ENCODE results near the gene TMEM184B. TPM values are rescaled to one million over a fixed set of nuclear protein-coding genes. Genes with fewer than 3 reads are reported as not detected.

TMEM184B gene
- total and polyA plus RNA-seq, 2 of the 8 experiments (the other 6 are each of a cell fraction or from before 2014, with no cell fraction given), result 41.6 to 81.0 TPM

DNA sequence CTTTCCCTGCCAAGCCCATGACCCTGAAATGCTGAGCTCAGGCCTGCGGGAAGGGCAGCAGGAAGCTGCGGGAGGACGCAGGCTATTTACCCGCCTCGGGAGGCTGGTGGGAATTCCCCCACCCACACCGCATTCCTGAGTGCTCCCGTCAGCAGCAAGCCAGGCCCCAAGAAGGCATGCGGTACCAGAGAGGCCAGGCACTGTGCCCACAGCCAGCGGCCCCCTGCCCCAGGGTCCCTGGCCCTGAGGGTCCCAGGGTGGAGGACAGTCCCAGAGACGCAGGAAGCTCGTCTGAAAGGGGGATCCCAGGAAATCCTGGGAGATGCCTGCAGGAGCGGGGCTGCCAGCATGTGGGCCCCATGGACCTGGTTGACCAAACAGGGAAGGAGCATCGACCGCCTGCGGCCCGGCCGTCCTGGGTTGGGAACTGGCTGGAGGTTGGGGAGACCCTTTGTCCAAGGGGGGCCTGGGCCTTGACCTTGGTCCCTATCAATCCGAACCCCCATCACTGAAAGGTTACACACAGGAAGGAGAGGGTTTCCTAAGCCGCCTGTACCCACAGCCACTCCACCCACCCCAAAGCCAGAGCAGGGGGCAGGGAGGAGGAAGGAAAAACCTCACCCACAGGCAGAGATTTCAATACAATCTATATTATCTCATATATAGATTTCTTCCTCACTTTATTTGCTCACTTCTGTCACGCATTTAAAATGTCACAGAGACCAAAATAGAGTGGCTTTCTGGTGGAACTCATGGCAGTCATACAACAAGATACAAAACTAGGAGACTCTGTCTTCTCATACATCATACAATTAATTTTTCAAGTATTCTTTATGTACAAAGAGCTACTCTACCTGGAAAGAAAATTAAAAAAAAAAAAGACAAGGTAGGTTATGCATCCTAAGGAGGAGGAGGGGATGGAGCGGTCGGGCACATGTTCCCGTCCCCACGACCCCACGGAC, 53.9 kb downstream of the TMEM184B start (continued):
- TF ChIP-seq BCL11A (IDR thresholded peaks at IDR 0.05; ENCODE audit: low read depth in 2 of 2, low read length in 2 of 2), result no peak
- TF ChIP-seq TAF1 (IDR thresholded peaks at IDR 0.05; ENCODE audit: low read depth, low read length), result peak; percentile 64; the same call in 1 of the 2 replicates
- TF ChIP-seq RNF2 (IDR thresholded peaks at IDR 0.05; ENCODE audit: borderline replicate concordance, low read depth, low read length, missing control alignments, poor library complexity, severe bottlenecking), result no peak
- no peak for TF ChIP-seq RFX5 (IDR thresholded peaks at IDR 0.05; ENCODE audit: borderline replicate concordance, low read depth, low read length)
- no peak for TF ChIP-seq BRCA1 (IDR thresholded peaks at IDR 0.05; ENCODE audit: low read depth, low read length)
- no peak for TF ChIP-seq ZNF274 (IDR thresholded peaks at IDR 0.05; ENCODE audit: borderline replicate concordance, extremely low read depth, low read length)
- TF ChIP-seq CTBP2 (IDR thresholded peaks at IDR 0.05; ENCODE audit: borderline replicate concordance, insufficient read depth, insufficient read length, low read length), result no peak
- peak; percentile 25; the same call in 1 of the 2 replicates for TF ChIP-seq KDM1A (IDR thresholded peaks at IDR 0.05; ENCODE audit: borderline replicate concordance, low read length)
- no peak for TF ChIP-seq SIX5 (IDR thresholded peaks at IDR 0.05; ENCODE audit: low read depth, low read length)
- no peak for TF ChIP-seq RXRA (IDR thresholded peaks at IDR 0.05; ENCODE audit: insufficient read depth, low read depth, low read length)
- TF ChIP-seq MAX (IDR thresholded peaks at IDR 0.05), result peak; percentile 83
- TF ChIP-seq CHD2 (IDR thresholded peaks at IDR 0.05; ENCODE audit: low read length), result no peak
- no peak for TF ChIP-seq CHD1 (IDR thresholded peaks at IDR 0.05; ENCODE audit: low read depth, low read length)
- peak; percentile 98 for TF ChIP-seq TEAD4 (IDR thresholded peaks at IDR 0.05; ENCODE audit: low read depth, low read length)
- TF ChIP-seq SP1 (IDR thresholded peaks at IDR 0.05; ENCODE audit: low read depth, low read length), result peak; percentile 69; the same call in 1 of the 2 replicates
- TF ChIP-seq SP4 (IDR thresholded peaks at IDR 0.05; ENCODE audit: low read length), result no peak
- no peak for TF ChIP-seq RBBP5 (IDR thresholded peaks at IDR 0.05; ENCODE audit: borderline replicate concordance, low read depth, low read length)
- no peak for TF ChIP-seq PHF8 (conservative IDR thresholded peaks at IDR 0.05; ENCODE audit: low read depth, low read length)
- peak; percentile 50 for TF ChIP-seq CREB1 (IDR thresholded peaks at IDR 0.05)
- TF ChIP-seq JUN (IDR thresholded peaks at IDR 0.05; ENCODE audit: low read depth, low read length), result peak; percentile 91
- TF ChIP-seq, protein P1, sequence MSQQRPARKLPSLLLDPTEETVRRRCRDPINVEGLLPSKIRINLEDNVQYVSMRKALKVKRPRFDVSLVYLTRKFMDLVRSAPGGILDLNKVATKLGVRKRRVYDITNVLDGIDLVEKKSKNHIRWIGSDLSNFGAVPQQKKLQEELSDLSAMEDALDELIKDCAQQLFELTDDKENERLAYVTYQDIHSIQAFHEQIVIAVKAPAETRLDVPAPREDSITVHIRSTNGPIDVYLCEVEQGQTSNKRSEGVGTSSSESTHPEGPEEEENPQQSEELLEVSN (IDR thresholded peaks at IDR 0.05), result peak; percentile 46; the same call in 1 of the 2 replicates
- TF ChIP-seq HDAC6 (IDR thresholded peaks at IDR 0.05; ENCODE audit: low read depth, low read length), result no peak
